ENCODE results near the gene HELT.

GRCh38 chr4:185054272-185054671, 36.0 kb downstream of the HELT start:
- TF ChIP-seq EZH2 (IDR thresholded peaks at IDR 0.05) (no peak), FOXP2 (optimal IDR thresholded peaks at IDR 0.05; ENCODE audit: control extremely low read depth, extremely low read length, insufficient read depth) (no peak), POLR2AphosphoS5 (IDR thresholded peaks at IDR 0.05; ENCODE audit: borderline replicate concordance, low read depth, low read length) (no peak)
